GM19035 (cell line): ENCODE measurements around the gene CCDC146.
"Not testable (repeated sequence)": the region's sequence is repeated elsewhere in the genome, so short reads cannot be mapped to it uniquely, and the experiment has no call there.

Experiments
- ATAC-seq: cut with Tn5 transposase; IDR thresholded peaks from one replicate; pipeline ENCODE4 v1.9.1; 2021; ENCODE audit not compliant: unreplicated experiment

Gene CCDC146

DNA sequence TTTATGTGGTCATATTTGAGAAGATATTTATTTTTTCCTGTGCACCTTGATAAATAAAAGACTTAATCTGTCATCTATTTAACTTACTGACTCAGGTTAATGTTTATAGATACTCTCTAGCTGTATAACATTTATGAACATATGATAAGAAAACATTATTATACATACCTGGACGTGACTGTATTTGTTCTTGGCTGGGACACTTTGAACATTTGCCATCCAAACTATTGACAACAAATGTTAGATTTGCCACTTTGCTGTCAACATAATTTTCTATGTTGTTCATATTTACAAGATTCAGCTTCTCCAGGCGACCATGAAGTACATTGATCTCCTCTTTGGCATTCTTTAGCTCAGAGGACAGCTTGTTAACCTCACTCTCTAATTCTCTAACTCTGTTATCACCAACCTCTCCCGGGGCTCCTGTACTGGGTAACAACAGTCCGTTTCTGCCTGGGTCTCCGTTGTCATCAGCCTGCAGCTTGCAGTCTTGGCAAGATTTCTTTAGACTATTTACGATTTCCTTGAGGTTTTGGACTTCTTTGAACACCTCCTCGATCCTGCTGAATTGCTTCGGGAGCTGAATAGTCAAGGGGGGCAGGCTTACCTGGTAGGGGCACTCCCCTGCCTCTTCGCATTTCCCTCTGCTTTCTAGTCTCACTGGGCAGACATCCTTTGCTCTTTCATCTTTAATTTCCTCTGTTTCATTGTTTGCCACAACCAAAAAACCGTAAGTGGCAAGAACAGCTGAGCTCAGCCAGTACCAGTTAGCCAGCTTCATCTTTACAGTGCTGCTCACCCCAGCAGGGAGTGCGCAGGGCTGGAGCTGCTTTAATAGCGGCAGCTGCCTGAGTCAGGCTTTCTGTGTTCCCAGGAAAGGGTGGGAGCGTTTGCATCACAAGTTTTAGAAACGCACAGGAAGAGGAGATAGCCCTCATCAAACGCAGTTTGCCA is 76.9 kb downstream of the CCDC146 start, which contains the start of gene FGL2:
TSS of gene FGL2 (minus strand) at position 807 of the 954 bp plus-strand sequence. CDS start at position 781, 26 bp downstream.
- no peak for ATAC-seq

- no peak for ATAC-seq
Observed at GRCh38 chr7:77200542-77200941, 78.1 kb downstream of the CCDC146 start.

DNA sequence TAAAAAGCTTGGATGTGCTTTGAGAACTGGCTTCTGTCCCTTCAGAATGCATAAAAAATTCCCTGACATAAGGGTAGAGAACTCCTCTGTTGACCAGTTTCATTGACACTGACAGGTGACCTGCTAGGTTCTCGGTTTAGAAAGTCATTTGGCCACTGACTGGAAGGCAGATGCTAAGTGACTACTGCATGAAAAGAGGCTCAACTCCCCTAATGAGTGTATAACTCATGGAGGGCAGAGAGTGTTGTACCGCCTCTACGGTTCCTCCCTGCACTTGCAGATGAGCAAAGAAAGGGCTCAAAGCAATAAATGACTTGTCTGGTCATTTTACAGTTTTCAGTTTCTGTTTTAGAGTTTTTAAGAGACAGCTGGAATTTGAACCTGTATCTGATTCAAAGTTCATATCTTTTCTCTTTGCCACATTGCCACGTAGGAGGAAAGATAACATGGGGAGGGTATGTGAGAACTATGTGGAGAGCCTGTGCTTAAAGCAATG is 80.1 kb downstream of the CCDC146 start:
- ATAC-seq: peak; percentile 93

DNA sequence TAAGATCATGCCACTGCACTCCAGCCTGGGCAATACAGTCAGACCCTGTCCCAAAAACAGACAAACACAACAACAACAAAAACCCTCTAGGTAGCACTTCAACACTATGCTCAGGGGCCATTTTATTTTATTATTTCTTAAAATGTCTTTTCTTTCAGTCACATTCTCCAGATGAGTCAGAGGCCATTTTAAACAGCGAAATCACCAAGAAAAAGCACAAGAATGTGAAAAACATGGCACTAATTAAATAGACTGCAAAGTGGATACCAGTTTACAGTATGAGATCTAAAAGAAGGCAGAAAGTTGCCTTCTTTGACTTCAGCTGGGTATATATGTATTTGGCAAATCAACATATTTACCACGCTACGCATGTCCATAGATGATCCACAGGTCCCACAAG is 83.3 kb downstream of the CCDC146 start:
- no peak for ATAC-seq

DNA sequence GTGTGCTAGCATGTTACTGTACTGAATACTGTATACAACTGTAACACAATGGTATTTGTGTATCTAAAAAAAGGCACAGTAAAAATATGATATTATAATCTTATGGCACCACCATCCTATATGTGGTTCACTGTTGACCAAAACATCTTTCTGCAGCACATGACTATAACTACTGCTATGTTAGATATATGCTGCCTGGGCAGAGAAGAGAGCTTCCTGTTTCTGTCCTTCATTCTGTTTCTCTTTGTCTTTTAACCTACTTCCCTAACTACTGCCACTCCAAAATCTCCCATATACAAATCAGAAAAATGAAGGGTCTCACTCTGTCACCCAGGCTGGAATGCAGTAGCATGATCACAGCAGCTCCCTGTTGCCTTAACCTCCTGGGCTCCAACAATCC is 86.0 kb downstream of the CCDC146 start:
- ATAC-seq: no peak

GRCh38 chr7:77209479-77210139 is 87.2 kb downstream of the CCDC146 start:
- ATAC-seq: no peak

GRCh38 chr7:77216181-77216845 is 93.9 kb downstream of the CCDC146 start:
- no peak for ATAC-seq

GRCh38 chr7:77217474-77218185 is 95.2 kb downstream of the CCDC146 start:
- ATAC-seq: no peak

DNA sequence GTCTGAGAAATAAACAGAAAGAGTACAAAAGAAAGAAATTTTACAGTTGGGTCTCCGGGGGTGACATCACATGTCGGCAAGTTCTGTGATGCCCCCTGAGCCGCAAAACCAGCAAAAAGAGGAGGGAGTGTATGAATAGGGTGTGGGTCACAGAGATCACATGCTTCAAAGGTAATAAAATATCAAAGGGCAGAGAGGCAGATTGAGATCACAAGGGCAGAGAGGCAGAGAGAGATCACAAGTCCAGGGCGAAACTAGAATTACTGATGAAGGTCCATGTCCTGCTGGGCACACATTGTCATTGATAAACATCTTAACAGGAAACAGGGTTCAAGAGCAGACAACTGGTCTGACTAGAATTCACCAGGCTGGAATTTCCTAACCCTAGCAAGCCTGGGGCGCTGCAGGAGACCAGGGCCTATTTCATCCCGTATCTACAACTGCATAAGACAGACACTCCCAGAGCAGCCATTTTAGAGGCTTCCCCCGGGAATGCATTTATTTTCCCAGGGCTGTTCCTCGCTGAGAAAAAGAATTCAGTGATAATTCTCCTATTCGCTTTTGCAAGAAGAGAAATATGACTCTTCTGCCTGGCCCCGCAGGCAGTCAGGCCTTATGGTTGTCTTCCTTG is 97.4 kb downstream of the CCDC146 start:
- not testable (repeated sequence) for ATAC-seq

DNA sequence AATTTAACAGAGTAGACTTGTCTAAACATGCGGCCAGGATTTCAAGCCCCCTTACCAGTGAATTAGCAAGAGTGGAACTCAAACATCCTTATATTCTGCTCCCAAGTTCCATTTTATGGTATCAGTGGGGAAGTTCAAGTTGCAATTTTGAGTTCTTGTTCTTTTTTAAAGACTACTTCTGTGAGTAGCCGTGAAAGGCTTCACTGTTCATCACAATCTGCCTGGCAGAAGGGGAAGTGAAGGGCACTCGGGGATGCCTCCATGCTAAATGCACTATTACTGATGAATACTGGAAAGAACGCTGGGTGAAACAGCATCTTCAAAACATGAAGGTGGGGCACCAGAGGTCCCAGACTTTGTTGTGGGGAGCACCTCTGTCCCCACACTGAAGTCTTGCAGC is 99.7 kb downstream of the CCDC146 start:
- no peak for ATAC-seq

GRCh38 chr7:77222819-77223218 is 100.4 kb downstream of the CCDC146 start:
- no peak for ATAC-seq

DNA sequence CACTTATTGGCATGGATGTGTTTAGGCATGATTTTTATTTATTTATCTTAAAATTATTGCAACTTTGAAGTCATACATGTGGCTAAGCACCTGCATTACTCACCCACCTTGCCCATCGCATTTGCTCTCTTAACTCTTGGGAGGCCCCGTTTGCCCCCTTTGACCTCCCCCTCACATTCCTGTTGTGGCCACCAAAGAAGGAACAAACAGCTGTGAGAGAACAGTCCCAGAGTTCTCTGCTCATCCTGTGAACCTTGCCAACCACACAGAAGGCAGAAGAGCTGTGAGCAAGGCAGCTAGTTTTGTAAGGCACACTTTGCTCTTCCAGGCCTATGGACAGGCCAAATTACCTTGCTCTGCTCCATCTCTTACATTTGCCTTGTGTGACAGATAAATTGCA is 100.8 kb downstream of the CCDC146 start:
- ATAC-seq: no peak

- no peak for ATAC-seq
Observed at GRCh38 chr7:77226357-77226839, 104.0 kb downstream of the CCDC146 start.

- ATAC-seq: not testable (repeated sequence)
Observed at GRCh38 chr7:77228795-77229194, 106.4 kb downstream of the CCDC146 start.

DNA sequence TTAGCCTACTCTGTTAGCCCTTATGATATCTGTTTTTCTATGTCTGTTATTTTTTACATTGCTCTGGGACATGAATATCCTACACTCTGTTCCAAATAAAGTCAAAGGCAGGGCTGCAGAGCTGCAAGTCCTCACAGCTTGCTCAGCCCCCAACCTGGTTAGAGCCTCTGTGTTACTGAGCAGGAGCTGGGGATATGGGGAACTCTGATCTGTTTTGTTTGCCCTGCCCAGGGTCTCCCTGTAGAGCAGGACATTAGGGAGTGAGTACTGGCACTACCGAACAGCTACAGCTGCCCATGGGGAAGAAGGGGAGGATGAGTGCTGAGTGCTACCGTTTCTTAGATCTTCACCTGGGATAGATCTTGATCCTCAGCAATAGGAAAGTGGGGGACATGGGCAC is 110.1 kb downstream of the CCDC146 start:
- no peak for ATAC-seq

GRCh38 chr7:77235276-77235675 is 112.9 kb downstream of the CCDC146 start:
- no peak for ATAC-seq

GRCh38 chr7:77238703-77239136 is 116.3 kb downstream of the CCDC146 start:
- no peak for ATAC-seq

DNA sequence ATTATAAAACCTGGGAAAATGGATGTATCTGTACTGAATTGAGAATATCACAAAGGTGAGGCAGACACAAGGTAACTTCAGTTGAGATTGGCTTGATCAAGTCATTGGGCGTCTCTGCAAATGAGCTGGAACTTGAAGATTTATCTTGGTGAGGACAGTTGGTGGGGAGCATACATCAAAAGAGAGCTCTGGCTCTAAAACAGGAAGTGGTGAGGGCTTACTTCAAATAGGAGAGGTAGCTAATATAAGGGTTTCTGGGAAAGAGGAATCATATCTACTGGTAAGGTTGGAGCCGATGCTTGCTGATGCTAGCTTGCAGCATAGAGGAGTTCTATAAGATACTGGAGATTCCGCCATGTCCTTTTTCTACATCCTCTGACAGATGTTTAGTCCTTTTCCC is 117.1 kb downstream of the CCDC146 start:
- ATAC-seq: no peak

DNA sequence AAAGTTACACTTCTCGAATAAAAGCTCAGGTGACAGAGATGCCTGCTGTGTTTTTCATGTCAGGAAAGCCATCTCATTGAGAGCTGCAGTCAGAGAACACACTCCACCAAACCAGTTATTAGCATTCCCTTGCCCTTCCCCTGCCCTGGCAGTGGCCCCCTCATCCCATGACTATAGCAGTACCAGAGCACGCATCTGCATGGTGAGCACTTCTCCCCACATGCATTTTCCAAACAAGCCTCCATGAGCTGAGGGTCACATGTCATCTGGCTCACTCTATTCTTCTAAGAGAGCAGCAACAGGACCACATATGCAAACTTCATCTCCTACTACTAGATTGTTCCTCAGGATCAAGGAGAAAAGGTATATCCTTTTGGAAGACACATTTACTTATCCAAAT is 119.7 kb downstream of the CCDC146 start:
- no peak for ATAC-seq

- ATAC-seq: no peak
Observed at GRCh38 chr7:77242554-77242953, 120.1 kb downstream of the CCDC146 start.
